ENCODE data around the gene STAMBP.

- TF ChIP-seq CTCF (conservative IDR thresholded peaks at IDR 0.05; ENCODE audit: low read length): no peak
- no peak for TF ChIP-seq EZH2phosphoT487 (IDR thresholded peaks at IDR 0.05; ENCODE audit: borderline replicate concordance)
Observed at GRCh38 chr2:73916666-73917065, 87.9 kb downstream of the STAMBP start.

Data from Loucy (cell line).